AG04449 (cell line): ENCODE measurements around the gene EEF1G.
A peak's percentile ranks its signal among the peaks of the same experiment; 100 is the strongest.
"Not testable (repeated sequence)": the region's sequence is repeated elsewhere in the genome, so short reads cannot be mapped to it uniquely, and the experiment has no call there.

Experiments
- CTCF ChIA-PET: fragments of 350-600 bp; formaldehyde crosslinking; extraction: SDS; loops from one replicate; lab custom pipeline; 2021; ENCODE audit warnings: antibody characterized with exemption; lab: Yijun Ruan, JAX
- POLR2A ChIA-PET: fragments of 400-600, 350-600 bp; formaldehyde crosslinking; extraction: SDS; loops from one replicate; lab custom pipeline; 2020; ENCODE audit warnings: antibody characterized with exemption, inconsistent platforms; lab: Yijun Ruan, JAX
- DNase-seq: peaks from one replicate; pipeline ENCODE4 v3.0.0-alpha.2; 2010; ENCODE audit warnings: low read depth, low spot score
- H3K4me3 ChIP-seq: 2 replicates; pipeline ENCODE4 v1.5.1; 2011; ENCODE audit warnings: low read depth, mild to moderate bottlenecking, control low read depth, low read length
- TF ChIP-seq, protein P1 (sequence below): IDR thresholded peaks from one replicate; pipeline ENCODE4 v1.5.1; 2011; ENCODE audit warnings: mild to moderate bottlenecking, moderate library complexity, low read length, control low read depth, inconsistent platforms; ENCODE audit not compliant: insufficient read depth; ENCODE audit errors: missing control alignments

EEF1G gene, protein sequence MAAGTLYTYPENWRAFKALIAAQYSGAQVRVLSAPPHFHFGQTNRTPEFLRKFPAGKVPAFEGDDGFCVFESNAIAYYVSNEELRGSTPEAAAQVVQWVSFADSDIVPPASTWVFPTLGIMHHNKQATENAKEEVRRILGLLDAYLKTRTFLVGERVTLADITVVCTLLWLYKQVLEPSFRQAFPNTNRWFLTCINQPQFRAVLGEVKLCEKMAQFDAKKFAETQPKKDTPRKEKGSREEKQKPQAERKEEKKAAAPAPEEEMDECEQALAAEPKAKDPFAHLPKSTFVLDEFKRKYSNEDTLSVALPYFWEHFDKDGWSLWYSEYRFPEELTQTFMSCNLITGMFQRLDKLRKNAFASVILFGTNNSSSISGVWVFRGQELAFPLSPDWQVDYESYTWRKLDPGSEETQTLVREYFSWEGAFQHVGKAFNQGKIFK

DNA sequence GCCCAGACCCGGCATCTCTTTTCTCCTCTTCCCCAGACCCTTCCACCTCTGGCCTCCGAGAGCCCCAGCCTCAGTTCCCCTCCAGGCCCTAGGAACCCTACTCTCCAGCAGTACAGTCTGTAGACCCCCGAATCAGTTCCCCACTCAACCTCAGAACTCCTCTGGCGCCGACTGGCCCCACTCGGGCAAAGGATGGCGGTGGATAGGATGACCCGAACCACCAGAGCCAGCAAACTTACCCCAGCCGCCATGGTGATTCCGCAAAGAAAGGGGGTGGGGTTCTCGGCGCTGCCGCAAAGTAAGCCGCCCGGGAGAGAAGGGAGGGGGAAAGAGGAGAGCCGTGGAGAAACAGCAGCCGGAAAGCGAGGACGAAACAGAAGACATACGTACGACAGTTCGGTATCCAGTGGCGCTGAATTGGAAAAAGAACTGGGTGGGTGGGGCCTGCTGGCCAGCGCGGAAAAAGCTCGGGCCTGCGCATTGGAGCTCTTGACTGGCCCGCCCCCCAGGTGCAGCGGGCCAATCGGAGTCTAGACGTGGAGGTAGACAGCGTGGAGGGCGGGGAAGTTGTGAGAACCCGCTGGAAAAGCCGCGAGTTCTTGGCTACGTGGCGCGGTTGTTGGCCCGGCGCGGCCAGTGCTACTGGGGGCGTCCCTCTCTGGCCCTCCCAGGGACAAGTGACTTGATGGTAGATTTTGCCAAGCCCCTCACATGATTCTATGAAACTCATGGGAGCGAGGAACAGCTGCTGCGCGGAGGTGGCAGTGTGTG is at the start of gene EEF1G:
EEF1G (minus strand) TSS at position 300 of the 771 bp plus-strand sequence; CDS start at position 251, 49 bp downstream.
- H3K4me3 ChIP-seq, result peak within 1 kb of the TSS; percentile 97
- ChIA-PET POLR2A (interaction anchor here (0.6 to 2.4 kb wide), 28 partner anchors 9 to 280 kb away, joined by 3 to 65 read pairs (median 5); partner anchors contain the start of genes AHNAK, C11orf98, CSKMT and LBHD1), CTCF (interaction anchor here (0.8 to 2.1 kb wide), 10 partner anchors 8 to 178 kb away, joined by 3 to 15 read pairs (median 4); no protein-coding TSS in a partner anchor)
- DNase-seq, result peak; percentile 99
- TF ChIP-seq, protein P1, sequence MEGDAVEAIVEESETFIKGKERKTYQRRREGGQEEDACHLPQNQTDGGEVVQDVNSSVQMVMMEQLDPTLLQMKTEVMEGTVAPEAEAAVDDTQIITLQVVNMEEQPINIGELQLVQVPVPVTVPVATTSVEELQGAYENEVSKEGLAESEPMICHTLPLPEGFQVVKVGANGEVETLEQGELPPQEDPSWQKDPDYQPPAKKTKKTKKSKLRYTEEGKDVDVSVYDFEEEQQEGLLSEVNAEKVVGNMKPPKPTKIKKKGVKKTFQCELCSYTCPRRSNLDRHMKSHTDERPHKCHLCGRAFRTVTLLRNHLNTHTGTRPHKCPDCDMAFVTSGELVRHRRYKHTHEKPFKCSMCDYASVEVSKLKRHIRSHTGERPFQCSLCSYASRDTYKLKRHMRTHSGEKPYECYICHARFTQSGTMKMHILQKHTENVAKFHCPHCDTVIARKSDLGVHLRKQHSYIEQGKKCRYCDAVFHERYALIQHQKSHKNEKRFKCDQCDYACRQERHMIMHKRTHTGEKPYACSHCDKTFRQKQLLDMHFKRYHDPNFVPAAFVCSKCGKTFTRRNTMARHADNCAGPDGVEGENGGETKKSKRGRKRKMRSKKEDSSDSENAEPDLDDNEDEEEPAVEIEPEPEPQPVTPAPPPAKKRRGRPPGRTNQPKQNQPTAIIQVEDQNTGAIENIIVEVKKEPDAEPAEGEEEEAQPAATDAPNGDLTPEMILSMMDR, result no peak

DNA sequence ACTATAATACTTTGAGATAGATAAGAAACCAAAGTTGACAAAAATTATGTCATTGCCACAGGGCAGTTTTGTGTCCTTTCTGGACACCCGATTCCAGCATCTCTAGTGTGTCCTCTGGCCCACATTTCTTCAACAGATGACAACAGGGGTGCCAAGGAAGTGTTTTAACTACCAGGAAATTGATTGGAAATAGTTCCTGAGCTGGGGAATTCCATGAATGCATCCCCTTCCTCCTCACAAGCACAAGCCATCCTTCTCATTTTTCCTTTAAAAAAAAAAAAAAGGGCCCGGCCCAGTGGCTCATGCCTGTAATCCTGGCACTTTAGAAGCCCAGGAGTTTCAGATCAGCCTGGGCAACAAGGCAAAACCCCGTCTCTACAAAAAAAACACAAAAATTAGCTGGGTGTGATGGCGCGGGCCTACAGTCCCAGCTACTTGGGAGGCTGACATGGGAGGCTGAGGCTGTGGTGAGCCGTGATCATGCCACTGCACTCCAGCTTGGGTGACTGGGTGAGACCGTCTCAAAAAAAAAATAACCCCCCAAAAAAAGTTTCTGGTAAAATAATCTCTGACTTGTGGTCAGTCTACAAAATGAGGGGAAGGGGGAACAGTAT is 48.9 kb upstream of the EEF1G start:
- TF ChIP-seq, protein P1, result no peak
- ChIA-PET CTCF (interaction anchor here (1.0 to 6.2 kb wide), 6 partner anchors 9 to 31 kb away, joined by 3 to 49 read pairs (median 5); partner anchors contain the start of genes EML3, ROM1 and TUT1), POLR2A (interaction anchor here (0.7 to 2.5 kb wide), 12 partner anchors 10 to 85 kb away, joined by 3 to 16 read pairs (median 6); partner anchors contain the start of genes AHNAK, BSCL2, C11orf98 and CSKMT)
- DNase-seq, result no peak
- peak overlapping the region; percentile 39; the same call in 1 of the 2 replicates for H3K4me3 ChIP-seq

DNA sequence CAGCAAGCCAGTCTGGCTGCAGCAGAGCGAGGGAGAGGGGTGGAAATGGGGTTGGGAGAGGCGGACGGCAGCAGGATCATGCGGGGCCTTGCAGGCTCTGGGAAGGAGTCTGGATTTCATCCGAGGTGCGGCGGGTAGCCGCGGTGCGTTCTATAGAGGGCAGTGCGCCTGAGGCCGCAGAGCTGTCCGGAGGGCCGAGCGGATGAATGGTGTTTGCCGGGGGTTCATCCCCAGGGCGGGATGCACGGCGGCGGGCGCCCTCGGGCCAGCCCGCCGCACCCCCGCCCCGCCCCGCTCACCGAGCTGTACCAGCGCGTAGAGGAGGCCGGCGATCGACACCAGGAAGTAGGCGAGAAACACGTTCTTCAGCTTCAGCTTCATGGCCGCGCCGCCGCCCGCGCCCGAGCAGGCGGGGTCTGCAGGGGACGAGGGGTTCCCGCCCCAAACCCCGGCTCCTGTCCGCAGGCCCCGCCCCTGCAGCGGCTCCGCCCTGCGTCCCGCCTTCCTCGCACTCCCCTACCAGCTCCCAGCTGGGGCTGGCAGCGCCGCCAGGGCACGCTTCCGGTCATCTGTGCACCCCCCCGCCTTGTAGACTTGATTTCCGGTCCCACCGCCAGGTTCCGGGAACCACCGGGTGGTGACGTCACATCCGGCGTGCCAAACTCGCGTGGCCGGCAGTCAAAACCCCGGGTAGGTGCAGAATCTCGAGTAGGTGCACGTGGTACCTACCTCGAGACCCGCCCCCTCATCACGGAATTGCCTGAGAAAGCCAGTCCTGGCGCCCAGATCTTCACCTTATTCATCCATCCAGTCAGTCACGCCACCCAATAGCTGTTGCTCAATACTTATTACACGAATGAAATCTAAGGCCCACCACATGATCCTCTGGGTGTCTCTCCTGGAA is 48.1 kb upstream of the EEF1G start, which contains the start of gene B3GAT3:
B3GAT3 (minus strand) TSS at position 420 of the 904 bp plus-strand sequence; CDS start at position 381, 39 bp downstream.
- DNase-seq, result peak; percentile 82
- ChIA-PET CTCF (interaction anchor here (0.9 to 6.2 kb wide), 14 partner anchors 8 to 227 kb away, joined by 3 to 49 read pairs (median 5); partner anchors contain the start of genes EML3, ROM1 and TUT1), POLR2A (interaction anchor here (1.0 to 2.5 kb wide), 15 partner anchors 8 to 86 kb away, joined by 3 to 16 read pairs (median 6); partner anchors contain the start of genes AHNAK, BSCL2, C11orf98 and CSKMT)
- TF ChIP-seq, protein P1, result peak; percentile 24
- peak within 1 kb of the TSS; percentile 83 for H3K4me3 ChIP-seq

DNA sequence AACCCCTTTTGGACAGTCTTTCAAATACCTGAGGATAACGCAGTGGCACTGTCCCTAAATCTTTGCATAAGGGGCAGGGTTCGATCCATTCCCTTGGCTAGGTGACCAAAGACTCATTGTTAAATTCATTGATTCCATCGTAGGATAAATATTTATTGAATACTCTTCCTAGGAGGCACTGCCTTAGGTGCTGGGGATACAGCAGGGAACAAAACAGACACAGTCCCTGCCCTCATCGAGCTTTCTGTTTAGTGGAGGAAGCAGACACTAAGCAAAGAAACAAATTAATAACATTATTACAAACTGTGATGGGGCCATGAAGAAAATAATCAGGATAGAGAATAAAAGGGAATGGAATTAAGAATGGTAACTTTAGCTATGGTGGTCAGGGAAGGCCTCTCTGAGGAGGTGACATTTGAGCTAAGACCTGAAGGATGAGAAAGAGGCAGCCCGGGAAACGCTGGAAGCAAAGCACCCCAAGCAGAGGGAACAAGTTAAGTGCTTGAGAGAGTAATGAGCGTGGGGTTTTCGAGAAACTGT is 47.4 kb upstream of the EEF1G start:
- CTCF ChIA-PET, result interaction anchor here (0.9 to 6.2 kb wide), 12 partner anchors 8 to 226 kb away, joined by 3 to 49 read pairs (median 5); partner anchors contain the start of genes EML3, ROM1 and TUT1
- TF ChIP-seq, protein P1, result no peak
- peak overlapping the region; percentile 83 for H3K4me3 ChIP-seq
- POLR2A ChIA-PET, result interaction anchor here (1.0 to 2.5 kb wide), 12 partner anchors 9 to 76 kb away, joined by 3 to 16 read pairs (median 6); partner anchors contain the start of genes C11orf98, CSKMT, EML3 and GANAB
- DNase-seq, result no peak

DNA sequence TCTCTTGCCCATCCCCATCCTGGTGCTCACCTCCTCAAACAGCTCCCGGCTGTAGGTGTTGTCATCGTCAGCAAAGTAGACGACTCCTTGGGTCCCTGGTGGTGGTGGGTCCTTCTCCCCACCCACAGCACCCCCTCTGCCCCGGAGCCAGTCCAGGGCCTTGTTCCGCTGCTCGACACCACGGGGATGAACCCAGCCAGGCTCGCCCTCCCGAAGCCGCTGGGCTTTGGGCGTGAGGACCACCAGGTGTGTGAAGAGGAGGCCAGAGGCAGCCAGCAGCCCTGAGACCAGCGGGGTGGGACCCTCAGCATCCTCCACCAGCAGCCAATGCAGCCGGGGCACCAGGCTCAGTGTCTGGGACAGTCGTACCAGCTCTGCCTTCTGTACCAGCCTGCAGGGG is 43.3 kb upstream of the EEF1G start:
- CTCF ChIA-PET, result interaction anchor here (1.5 kb wide), 1 partner anchor 15 kb away, joined by 4 read pairs; the partner anchor contains the start of gene MTA2
- POLR2A ChIA-PET, result not testable (repeated sequence)

More for the DNA sequence above, 43.3 kb upstream of the EEF1G start:
- not testable (repeated sequence) for DNase-seq, H3K4me3 ChIP-seq
